Fibroblast of the aortic adventitia (primary cell): Measurements from ENCODE around the gene DCAF7. TPM values are rescaled to one million over a fixed set of nuclear protein-coding genes. Genes with fewer than 3 reads are reported as not detected.

Source experiments
- DNase-seq: peaks from one replicate; pipeline ENCODE4 v3.0.0-alpha.2; 2010; ENCODE audit warnings: low read depth
- H3K4me3 ChIP-seq: 2 replicates; pipeline ENCODE4 v1.5.1; 2011; ENCODE audit warnings: low read depth, mild to moderate bottlenecking, control low read depth, low read length, moderate library complexity
- total RNA-seq: library from RNA; depleted of rRNA; stranded (reverse); fragments of >200 nt; gene quantifications from 2 replicates; pipeline ENCODE4 v1.2.3, GENCODE V29; 2012; ENCODE audit warnings: low replicate concordance
- TF ChIP-seq, protein P1 (sequence below): IDR thresholded peaks from 2 replicates; pipeline ENCODE4 v1.5.1; 2011; ENCODE audit warnings: mild to moderate bottlenecking, low read length, control low read depth, inconsistent platforms; ENCODE audit not compliant: insufficient read depth

The DCAF7 gene
- total RNA-seq, 1 donor, result 31.5 TPM

GRCh38 chr17:63555500-63556156, 5.4 kb downstream of the DCAF7 start:
- no peak for DNase-seq
- TF ChIP-seq, protein P1, sequence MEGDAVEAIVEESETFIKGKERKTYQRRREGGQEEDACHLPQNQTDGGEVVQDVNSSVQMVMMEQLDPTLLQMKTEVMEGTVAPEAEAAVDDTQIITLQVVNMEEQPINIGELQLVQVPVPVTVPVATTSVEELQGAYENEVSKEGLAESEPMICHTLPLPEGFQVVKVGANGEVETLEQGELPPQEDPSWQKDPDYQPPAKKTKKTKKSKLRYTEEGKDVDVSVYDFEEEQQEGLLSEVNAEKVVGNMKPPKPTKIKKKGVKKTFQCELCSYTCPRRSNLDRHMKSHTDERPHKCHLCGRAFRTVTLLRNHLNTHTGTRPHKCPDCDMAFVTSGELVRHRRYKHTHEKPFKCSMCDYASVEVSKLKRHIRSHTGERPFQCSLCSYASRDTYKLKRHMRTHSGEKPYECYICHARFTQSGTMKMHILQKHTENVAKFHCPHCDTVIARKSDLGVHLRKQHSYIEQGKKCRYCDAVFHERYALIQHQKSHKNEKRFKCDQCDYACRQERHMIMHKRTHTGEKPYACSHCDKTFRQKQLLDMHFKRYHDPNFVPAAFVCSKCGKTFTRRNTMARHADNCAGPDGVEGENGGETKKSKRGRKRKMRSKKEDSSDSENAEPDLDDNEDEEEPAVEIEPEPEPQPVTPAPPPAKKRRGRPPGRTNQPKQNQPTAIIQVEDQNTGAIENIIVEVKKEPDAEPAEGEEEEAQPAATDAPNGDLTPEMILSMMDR, result no peak
- no peak overlapping the region for H3K4me3 ChIP-seq

DNA sequence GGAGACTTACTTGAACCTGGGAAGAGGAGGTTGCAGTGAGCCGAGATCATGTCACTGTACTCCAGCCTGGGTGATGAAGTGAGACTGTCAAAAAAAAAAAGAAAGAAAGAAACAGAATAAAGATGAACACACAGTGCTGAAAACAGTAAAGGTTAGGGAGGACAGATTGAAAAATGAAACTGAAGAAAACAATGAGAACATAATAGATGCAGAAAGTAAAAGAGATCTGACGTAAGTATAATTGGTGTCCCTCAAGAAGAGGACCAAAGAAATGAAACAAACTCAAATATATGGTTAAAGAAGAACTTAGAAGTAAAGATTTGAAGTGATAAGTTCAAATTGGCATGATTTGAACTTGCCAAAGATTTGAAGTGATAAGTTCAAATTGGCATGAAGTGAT, 7.1 kb downstream of the DCAF7 start:
- no peak overlapping the region for H3K4me3 ChIP-seq
- TF ChIP-seq, protein P1, result no peak
- DNase-seq, result no peak

GRCh38 chr17:63558441-63558840, 8.2 kb downstream of the DCAF7 start:
- H3K4me3 ChIP-seq, result no peak overlapping the region
- DNase-seq, result no peak
- TF ChIP-seq, protein P1, result no peak

GRCh38 chr17:63561819-63562218, 11.5 kb downstream of the DCAF7 start:
- no peak overlapping the region for H3K4me3 ChIP-seq
- TF ChIP-seq, protein P1, result no peak
- DNase-seq, result no peak

- H3K4me3 ChIP-seq, result no peak overlapping the region
- DNase-seq, result no peak
- TF ChIP-seq, protein P1, result no peak
These were observed 13.1 kb downstream of the DCAF7 start for GRCh38 chr17:63563339-63563738.

DNA sequence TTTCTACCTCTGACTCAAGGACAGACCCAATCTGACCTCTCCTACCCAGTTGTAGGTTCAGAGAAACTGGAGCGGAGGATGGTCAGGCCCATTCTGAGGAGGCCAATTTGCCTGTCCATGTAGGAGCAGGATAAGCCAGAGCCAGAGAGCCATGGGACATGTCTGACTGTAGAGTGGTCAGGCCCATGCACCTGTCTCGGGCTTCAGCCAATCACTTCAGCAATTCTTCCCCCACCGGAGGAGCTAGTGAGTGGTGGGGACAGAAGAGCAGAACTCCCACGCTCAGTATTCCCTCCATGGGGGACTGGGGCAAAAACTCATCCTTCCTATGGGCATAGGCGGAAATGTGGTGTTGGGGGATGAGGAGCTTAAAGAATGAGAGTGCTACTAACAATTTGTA, 14.3 kb downstream of the DCAF7 start:
- TF ChIP-seq, protein P1, result no peak
- H3K4me3 ChIP-seq, result no peak overlapping the region
- no peak for DNase-seq

GRCh38 chr17:63567229-63567628, 17.0 kb downstream of the DCAF7 start:
- H3K4me3 ChIP-seq, result no peak overlapping the region
- TF ChIP-seq, protein P1, result no peak
- DNase-seq, result no peak
